ENCODE results near the gene LAMB4.

LAMB4 gene

GRCh38 chr7:107982918-107983389, 147.2 kb downstream of the LAMB4 start:
- no peak for DNase-seq

- no peak for DNase-seq
These were observed 147.9 kb downstream of the LAMB4 start for GRCh38 chr7:107982042-107982840.

GRCh38 chr7:107981466-107981865, 148.7 kb downstream of the LAMB4 start:
- no peak for DNase-seq

- DNase-seq = no peak
These were observed 149.4 kb downstream of the LAMB4 start for GRCh38 chr7:107980671-107981190.

GRCh38 chr7:107980171-107980570, 150.0 kb downstream of the LAMB4 start:
- DNase-seq = no peak

- DNase-seq = no peak
These were observed 151.2 kb downstream of the LAMB4 start for GRCh38 chr7:107978815-107979408.

- DNase-seq = no peak
These were observed 153.1 kb downstream of the LAMB4 start for GRCh38 chr7:107977048-107977447.

GRCh38 chr7:107976620-107977019, 153.5 kb downstream of the LAMB4 start:
- DNase-seq = no peak

GRCh38 chr7:107975394-107976013, 154.7 kb downstream of the LAMB4 start:
- DNase-seq = no peak

GRCh38 chr7:107973861-107974260, 156.3 kb downstream of the LAMB4 start:
- no peak for DNase-seq
